ENCODE measurements around the gene MAFG.

DNA sequence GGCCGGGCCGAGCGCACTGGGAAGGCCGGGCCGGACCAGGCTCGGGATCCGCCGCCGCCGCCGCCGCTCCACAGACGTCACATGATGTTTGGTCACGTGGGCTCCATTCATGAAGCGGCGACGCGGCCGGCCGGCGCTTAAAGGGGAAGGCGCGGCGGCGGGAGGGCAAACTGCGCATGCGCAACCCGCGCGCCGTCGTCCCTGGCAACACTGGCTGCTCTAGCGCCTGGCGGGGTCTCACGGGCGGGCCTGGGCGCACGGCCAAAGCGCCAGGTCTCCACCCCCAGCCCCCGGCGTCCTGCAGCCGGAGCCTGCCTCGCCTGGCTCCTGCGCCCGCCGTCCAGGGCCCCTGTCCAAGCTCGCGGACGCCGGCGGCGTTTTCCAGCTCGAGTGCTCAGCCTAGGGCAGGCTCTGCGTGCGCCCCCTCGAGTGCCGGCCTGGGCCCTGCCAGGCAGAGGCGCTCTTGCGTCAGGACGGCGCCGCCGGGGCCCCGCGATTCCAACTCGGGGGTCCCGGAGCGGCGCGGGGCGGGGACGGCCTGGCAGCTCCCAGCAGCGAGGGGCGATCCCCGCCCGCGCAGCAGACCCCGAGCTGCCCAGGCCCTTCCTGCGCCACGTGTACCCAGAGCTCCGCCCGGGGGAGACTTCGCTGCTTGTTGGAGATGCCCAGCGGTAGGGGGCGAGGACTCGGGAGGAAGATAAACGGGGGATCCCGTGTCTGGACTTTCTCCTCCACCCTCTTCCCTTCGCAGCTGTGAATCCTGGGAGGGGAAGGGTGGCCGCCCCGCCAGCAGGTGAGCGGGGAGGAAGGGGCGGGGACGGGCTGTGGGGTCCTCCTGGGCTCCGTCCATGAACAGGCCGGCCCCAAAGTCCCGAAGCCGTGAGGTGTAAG is at the start of gene MAFG:
- TF ChIP-seq, protein P1, sequence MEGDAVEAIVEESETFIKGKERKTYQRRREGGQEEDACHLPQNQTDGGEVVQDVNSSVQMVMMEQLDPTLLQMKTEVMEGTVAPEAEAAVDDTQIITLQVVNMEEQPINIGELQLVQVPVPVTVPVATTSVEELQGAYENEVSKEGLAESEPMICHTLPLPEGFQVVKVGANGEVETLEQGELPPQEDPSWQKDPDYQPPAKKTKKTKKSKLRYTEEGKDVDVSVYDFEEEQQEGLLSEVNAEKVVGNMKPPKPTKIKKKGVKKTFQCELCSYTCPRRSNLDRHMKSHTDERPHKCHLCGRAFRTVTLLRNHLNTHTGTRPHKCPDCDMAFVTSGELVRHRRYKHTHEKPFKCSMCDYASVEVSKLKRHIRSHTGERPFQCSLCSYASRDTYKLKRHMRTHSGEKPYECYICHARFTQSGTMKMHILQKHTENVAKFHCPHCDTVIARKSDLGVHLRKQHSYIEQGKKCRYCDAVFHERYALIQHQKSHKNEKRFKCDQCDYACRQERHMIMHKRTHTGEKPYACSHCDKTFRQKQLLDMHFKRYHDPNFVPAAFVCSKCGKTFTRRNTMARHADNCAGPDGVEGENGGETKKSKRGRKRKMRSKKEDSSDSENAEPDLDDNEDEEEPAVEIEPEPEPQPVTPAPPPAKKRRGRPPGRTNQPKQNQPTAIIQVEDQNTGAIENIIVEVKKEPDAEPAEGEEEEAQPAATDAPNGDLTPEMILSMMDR (IDR thresholded peaks at IDR 0.05) = no peak
- TF ChIP-seq EP300 (IDR thresholded peaks at IDR 0.05) = no peak

Measured in suprapubic skin (tissue), 3 donors.